SK-N-SH (cell line): ENCODE measurements around the gene SNU13. TPM values are rescaled to one million over a fixed set of nuclear protein-coding genes. Genes with fewer than 3 reads are reported as not detected.
"Not testable (repeated sequence)": the region's sequence is repeated elsewhere in the genome, so short reads cannot be mapped to it uniquely, and the experiment has no call there.

Source experiments
- CTCF ChIA-PET: fragments of 300-600, 350-600 bp; formaldehyde crosslinking; extraction: SDS; loops from one replicate; lab custom pipeline; 2021; lab: Yijun Ruan, JAX
- POLR2A ChIA-PET: fragments of 350-600 bp; sonication (Branson Sonifier 250); formaldehyde crosslinking; extraction: SDS; loops from one replicate; lab custom pipeline; 2020; ENCODE audit warnings: antibody characterized with exemption, inconsistent platforms; lab: Yijun Ruan, JAX
- DNase-seq: peaks from one replicate; pipeline ENCODE4 v3.0.0; 2012
- H2AFZ ChIP-seq: fragments of 200-600 bp; sonication (generic); 2 replicates; pipeline ENCODE4 v1.8.1; 2016; ENCODE audit warnings: antibody characterized with exemption, mild to moderate bottlenecking, low read depth
- H3F3A ChIP-seq: fragments of 200-600 bp; sonication (generic); replicated peaks from 2 replicates; pipeline ENCODE3; 2016; ENCODE audit warnings: antibody characterized with exemption, mild to moderate bottlenecking; ENCODE audit not compliant: insufficient read depth
- H3K27ac ChIP-seq, 2 experiments: fragments of 200-500 bp in 1 of 2; fragments of 200-600 bp in 1 of 2; sonication (Bioruptor generic) in 1 of 2; sonication (generic), shearing (Covaris generic) in 1 of 2; 2 replicates each; pipeline versions ENCODE4 v1.5.1 to v1.6.1; 2014 to 2016; ENCODE audit warnings: low read depth in 2 of 2, inconsistent platforms in 1 of 2, low read length in 1 of 2, mild to moderate bottlenecking in 1 of 2, mixed read lengths in 1 of 2
- H3K27me3 ChIP-seq: fragments of 200-600 bp; sonication (generic), shearing (Covaris generic); 2 replicates; pipeline ENCODE4 v1.6.1; 2016; ENCODE audit warnings: mixed run types; ENCODE audit not compliant: insufficient read depth
- H3K36me3 ChIP-seq, 2 experiments: fragments of 200-500 bp in 1 of 2; fragments of 200-600 bp in 1 of 2; sonication (Bioruptor generic) in 1 of 2; sonication (generic) in 1 of 2; replicated peaks in 1 of 2; 2 replicates each; pipeline versions ENCODE3 to v1.5.1; 2014 to 2016; ENCODE audit warnings: low read length in 1 of 2, mild to moderate bottlenecking in 1 of 2; ENCODE audit not compliant: insufficient read depth in 2 of 2, control insufficient read depth in 1 of 2
- H3K4me1 ChIP-seq, 2 experiments: fragments of 200-500 bp in 1 of 2; fragments of 200-600 bp in 1 of 2; sonication (Bioruptor generic) in 1 of 2; sonication (generic), shearing (Covaris generic) in 1 of 2; 2 replicates each; pipeline versions ENCODE4 v1.5.1 to v1.6.1; 2014 to 2016; ENCODE audit warnings: low read depth in 1 of 2, low read length in 1 of 2, mixed run types in 1 of 2; ENCODE audit not compliant: insufficient read depth in 2 of 2, control insufficient read depth in 1 of 2
- H3K4me2 ChIP-seq: fragments of 200-600 bp; sonication (generic), shearing (Covaris generic); 2 replicates; pipeline ENCODE4 v1.6.1; 2017; ENCODE audit warnings: mixed run types
- H3K4me3 ChIP-seq, 2 experiments: fragments of 200-500 bp in 1 of 2; fragments of 200-600 bp in 1 of 2; sonication (Bioruptor generic) in 1 of 2; sonication (generic), shearing (Covaris generic) in 1 of 2; 2 replicates each; pipeline versions ENCODE4 v1.5.1 to v1.8.1; 2014 to 2016; ENCODE audit warnings: low read depth in 2 of 2, inconsistent platforms in 1 of 2, low read length in 1 of 2, mild to moderate bottlenecking in 1 of 2, mixed read lengths in 1 of 2, moderate library complexity in 1 of 2
- H3K79me2 ChIP-seq: fragments of 200-600 bp; sonication (generic); 2 replicates; pipeline ENCODE4 v1.8.1; 2017; ENCODE audit warnings: mild to moderate bottlenecking; ENCODE audit not compliant: insufficient read depth
- H3K9ac ChIP-seq: fragments of 200-600 bp; sonication (generic); 2 replicates; pipeline ENCODE4 v1.6.1; 2017; ENCODE audit warnings: mixed run types
- H3K9me2 ChIP-seq: fragments of 200-600 bp; sonication (generic); 2 replicates; pipeline ENCODE4 v1.6.1; 2017; ENCODE audit warnings: mixed run types
- H3K9me3 ChIP-seq: fragments of 200-600 bp; sonication (generic); 2 replicates; pipeline ENCODE4 v1.6.1; 2017; ENCODE audit warnings: mixed run types, mild to moderate bottlenecking, moderate library complexity
- H4K20me1 ChIP-seq: fragments of 200-600 bp; sonication (generic); 2 replicates; pipeline ENCODE4 v1.6.1; 2017; ENCODE audit warnings: mild to moderate bottlenecking, mixed run types; ENCODE audit not compliant: insufficient read depth
- CTCF ChIP-seq: fragments of 200-600 bp; sonication (generic); IDR thresholded peaks from 2 replicates; pipeline ENCODE4 v1.6.1; 2017; ENCODE audit warnings: antibody characterized with exemption, mild to moderate bottlenecking, moderate library complexity
- EP300 ChIP-seq, 2 experiments: IDR thresholded peaks; 2 replicates each; pipeline versions ENCODE4 v1.4.0 to v1.6.1; 2012; ENCODE audit warnings: borderline replicate concordance in 1 of 2, low read depth in 1 of 2, low read length in 1 of 2
- FOSL2 ChIP-seq: IDR thresholded peaks from 2 replicates; pipeline ENCODE4 v1.4.0; 2012; ENCODE audit warnings: low read depth, mild to moderate bottlenecking, moderate library complexity, borderline replicate concordance
- FOXJ3 ChIP-seq: sonication (generic); formaldehyde crosslinking; IDR thresholded peaks from 2 replicates; pipeline ENCODE4 v1.5.1; 2020; ENCODE audit warnings: mild to moderate bottlenecking, missing genetic modification reagents
- FOXM1 ChIP-seq: IDR thresholded peaks from 2 replicates; pipeline ENCODE4 v1.4.0; 2012; ENCODE audit warnings: low read depth, mild to moderate bottlenecking
- GABPA ChIP-seq: IDR thresholded peaks from 2 replicates; pipeline ENCODE4 v1.4.0; 2012; ENCODE audit warnings: low read depth, mild to moderate bottlenecking
- IRF3 ChIP-seq: fragments of 150-350 bp; IDR thresholded peaks from 2 replicates; pipeline ENCODE4 v1.6.1; 2016; ENCODE audit warnings: mild to moderate bottlenecking, low read depth, low read length
- MAX ChIP-seq: IDR thresholded peaks from 2 replicates; pipeline ENCODE4 v1.4.0; 2012; ENCODE audit warnings: low read depth
- MXI1 ChIP-seq: IDR thresholded peaks from 2 replicates; pipeline ENCODE4 v1.6.1; 2012; ENCODE audit warnings: mild to moderate bottlenecking, low read depth, low read length, improper control_type of control experiment
- NFIC ChIP-seq: IDR thresholded peaks from 2 replicates; pipeline ENCODE4 v1.4.0; 2012; ENCODE audit warnings: borderline replicate concordance
- RAD21 ChIP-seq: IDR thresholded peaks from 2 replicates; pipeline ENCODE4 v1.6.1; 2012; ENCODE audit warnings: mild to moderate bottlenecking, low read length
- RCOR1 ChIP-seq: fragments of 150-350 bp; IDR thresholded peaks from 2 replicates; pipeline ENCODE4 v1.6.1; 2017; ENCODE audit warnings: antibody characterized with exemption, low read length
- RFX5 ChIP-seq: IDR thresholded peaks from 2 replicates; pipeline ENCODE4 v1.6.1; 2012; ENCODE audit warnings: mild to moderate bottlenecking, improper control_type of control experiment, low read length
- SMC3 ChIP-seq: IDR thresholded peaks from 2 replicates; pipeline ENCODE4 v1.6.1; 2012; ENCODE audit warnings: low read depth, low read length, improper control_type of control experiment
- TCF12 ChIP-seq: IDR thresholded peaks from 2 replicates; pipeline ENCODE4 v1.4.0; 2012
- TEAD4 ChIP-seq: IDR thresholded peaks from 2 replicates; pipeline ENCODE4 v1.4.0; 2012; ENCODE audit warnings: mild to moderate bottlenecking, borderline replicate concordance; ENCODE audit not compliant: insufficient read depth
- WGBS: methylation state at CpG from one replicate; pipeline ENCODE4 v1.1.6; 2017; ENCODE audit warnings: low lambda C conversion rate; 5-methylcytosine and 5-hydroxymethylcytosine counted together
- polyA plus RNA-seq, 3 experiments: library from polyadenylated mRNA; depleted of rRNA; stranded (reverse); fragments of >200 nt; gene quantifications; 2 replicates each; pipeline ENCODE4 v1.2.3, GENCODE V29; 2012

Gene SNU13
- polyA plus RNA-seq, 1 of the 3 experiments (the other 2 are of a cell fraction), result 282 TPM

- TF ChIP-seq CTCF, result no peak
- TF ChIP-seq FOXM1, result no peak
- no peak for TF ChIP-seq NFIC
- TF ChIP-seq, all 33 proteins: peak for 0
These were observed 24.2 kb downstream of the SNU13 start (continued) for GRCh38 chr22:41664490-41664889.

- H3K4me3 ChIP-seq, H3K9me3 ChIP-seq, H3K79me2 ChIP-seq, POLR2A ChIA-PET, H3K27ac ChIP-seq, H3K9ac ChIP-seq, H3K4me1 ChIP-seq, H4K20me1 ChIP-seq, H3K9me2 ChIP-seq, H3K27me3 ChIP-seq, H2AFZ ChIP-seq, DNase-seq, H3K4me2 ChIP-seq, CTCF ChIA-PET: not testable (repeated sequence)
- Histone ChIP-seq H3F3A (peaks cover 13% of the 10 kb centered on the region), H3K36me3 (peaks cover 7 to 22% of the 10 kb centered on the region in 2 experiments)
- no CpG with 5 or more reads among the region's 9 CpGs for WGBS
These were observed 25.1 kb downstream of the SNU13 start for GRCh38 chr22:41663594-41663993.

- Histone ChIP-seq H3K4me2 (no peak overlapping the region), H3K9ac (no peak overlapping the region), H3K79me2 (no peaks in the 10 kb centered on the region), H3K36me3 (peaks cover 16 to 34% of the 10 kb centered on the region in 2 experiments), H3K27ac (no peak overlapping the region), H3K4me1 (no peaks in the 10 kb centered on the region), H3K9me3 (no peaks in the 10 kb centered on the region), H3K4me3 (no peak overlapping the region), H3F3A (peaks cover 3% of the 10 kb centered on the region), H3K27me3 (no peaks in the 10 kb centered on the region), H3K9me2 (no peaks in the 10 kb centered on the region), H2AFZ (no peak overlapping the region), H4K20me1 (no peaks in the 10 kb centered on the region)
- no peak for TF ChIP-seq IRF3
- no peak for TF ChIP-seq RFX5
- no peak for TF ChIP-seq MAX
- no peak for TF ChIP-seq CTCF
- no peak for TF ChIP-seq GABPA
- no peak for TF ChIP-seq NFIC
- no peak for TF ChIP-seq MXI1
- no peak for TF ChIP-seq TCF12
- no peak for TF ChIP-seq FOSL2
- no peak for TF ChIP-seq SMC3
- TF ChIP-seq RAD21, result no peak
- no peak for TF ChIP-seq EP300 (IDR thresholded peaks at IDR 0.05; ENCODE audit: borderline replicate concordance in 1 of 2, low read depth in 1 of 2, low read length in 1 of 2)
- TF ChIP-seq TEAD4, result no peak
- no peak for TF ChIP-seq FOXJ3
- no peak for TF ChIP-seq RCOR1
- 88% methylated on average over 2 of the region's 2 CpGs for WGBS
- no peak for DNase-seq
- CTCF ChIA-PET, result no interaction called here
- POLR2A ChIA-PET, result no interaction called here
These were observed 27.0 kb downstream of the SNU13 start for GRCh38 chr22:41661713-41662112.
